Vagina (tissue), 2 donors: ENCODE results near the gene TLE5.

ENCODE experiments used
- POLR2AphosphoS5 ChIP-seq, 2 donors: sonication (generic); formaldehyde crosslinking; IDR thresholded peaks; one replicate each; pipeline ENCODE4 v1.9.0; 2017; ENCODE audit warnings: antibody characterized with exemption in 2 of 2, mild to moderate bottlenecking in 2 of 2, low read depth in 1 of 2; ENCODE audit not compliant: insufficient read depth in 1 of 2
- TF ChIP-seq, protein P1 (sequence below), 3 experiments: fragments of 450-650 bp in 2 of 3; fragments of 200-600 bp in 1 of 3; sonication (generic) in 1 of 3; IDR thresholded peaks; one replicate each; pipeline ENCODE4 v1.5.1; 2017 to 2019; ENCODE audit warnings: antibody characterized with exemption in 3 of 3, mild to moderate bottlenecking in 2 of 3, moderate library complexity in 2 of 3

DNA sequence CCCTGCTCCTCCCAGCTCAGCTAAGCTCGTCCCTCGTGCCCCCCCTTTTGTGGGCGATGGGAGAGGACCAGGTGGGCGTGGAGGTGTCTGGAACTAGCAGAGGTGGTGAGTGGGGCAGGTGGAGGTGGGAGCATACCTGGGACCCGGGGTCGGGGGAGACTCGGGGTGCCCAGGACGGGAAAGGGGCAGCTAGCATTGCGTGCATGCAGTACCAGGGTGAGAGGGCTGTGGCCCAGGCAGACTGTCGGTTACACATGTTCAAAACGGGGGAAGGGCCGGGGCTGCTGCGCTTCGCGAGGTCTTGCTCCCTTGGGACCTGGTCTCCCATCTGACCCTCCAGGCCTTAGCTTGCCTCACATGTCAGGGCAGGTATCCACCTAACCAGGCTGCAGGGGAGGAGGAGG, 9.1 kb downstream of the TLE5 start:
- TF ChIP-seq POLR2AphosphoS5 (IDR thresholded peaks at IDR 0.05; ENCODE audit: insufficient read depth in 1 of 2, low read depth in 1 of 2), result no peak
- TF ChIP-seq, protein P1, sequence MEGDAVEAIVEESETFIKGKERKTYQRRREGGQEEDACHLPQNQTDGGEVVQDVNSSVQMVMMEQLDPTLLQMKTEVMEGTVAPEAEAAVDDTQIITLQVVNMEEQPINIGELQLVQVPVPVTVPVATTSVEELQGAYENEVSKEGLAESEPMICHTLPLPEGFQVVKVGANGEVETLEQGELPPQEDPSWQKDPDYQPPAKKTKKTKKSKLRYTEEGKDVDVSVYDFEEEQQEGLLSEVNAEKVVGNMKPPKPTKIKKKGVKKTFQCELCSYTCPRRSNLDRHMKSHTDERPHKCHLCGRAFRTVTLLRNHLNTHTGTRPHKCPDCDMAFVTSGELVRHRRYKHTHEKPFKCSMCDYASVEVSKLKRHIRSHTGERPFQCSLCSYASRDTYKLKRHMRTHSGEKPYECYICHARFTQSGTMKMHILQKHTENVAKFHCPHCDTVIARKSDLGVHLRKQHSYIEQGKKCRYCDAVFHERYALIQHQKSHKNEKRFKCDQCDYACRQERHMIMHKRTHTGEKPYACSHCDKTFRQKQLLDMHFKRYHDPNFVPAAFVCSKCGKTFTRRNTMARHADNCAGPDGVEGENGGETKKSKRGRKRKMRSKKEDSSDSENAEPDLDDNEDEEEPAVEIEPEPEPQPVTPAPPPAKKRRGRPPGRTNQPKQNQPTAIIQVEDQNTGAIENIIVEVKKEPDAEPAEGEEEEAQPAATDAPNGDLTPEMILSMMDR (IDR thresholded peaks at IDR 0.05), result no peak
